ENCODE results near the gene LMO7. TPM values are rescaled to one million over a fixed set of nuclear protein-coding genes. Genes with fewer than 3 reads are reported as not detected.

Gene LMO7
- total RNA-seq, 1 experiment from 2014 or later: 20.4 TPM

DNA sequence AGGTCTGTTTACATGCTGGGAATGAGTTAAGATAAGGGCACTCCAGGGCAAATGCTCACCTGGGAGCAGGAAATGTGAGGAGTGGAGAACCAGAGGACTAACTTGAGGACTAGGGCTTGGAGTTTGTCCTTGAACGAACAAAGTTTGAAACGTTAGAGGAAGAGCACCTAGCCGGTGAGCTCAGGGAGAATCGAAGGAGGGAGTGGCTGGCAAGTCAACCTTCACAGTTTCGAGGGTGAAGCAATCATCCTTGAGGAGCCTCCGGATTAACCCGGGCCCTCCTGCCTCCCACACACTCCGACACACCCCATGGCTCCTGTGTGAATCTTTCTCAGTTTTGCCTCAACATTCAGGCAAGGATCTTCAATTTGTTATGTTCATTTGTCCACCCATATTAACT, 58.6 kb downstream of the LMO7 start:
- Histone ChIP-seq H3K18ac (ENCODE audit: insufficient read length, low read depth, low read length) (no peak overlapping the region), H3K56ac (ENCODE audit: insufficient read length, low read depth, low read length) (peak overlapping the region; percentile 65), H2AFZ (ENCODE audit: low read length) (no peak overlapping the region), H2BK120ac (ENCODE audit: low read depth, low read length, poor library complexity, severe bottlenecking) (no peak overlapping the region), H3K79me2 (ENCODE audit: insufficient read depth, low read length) (no peaks in the 10 kb centered on the region), H4K20me1 (ENCODE audit: control insufficient read depth, insufficient read depth, insufficient read length) (no peaks in the 10 kb centered on the region), H4K8ac (replicated peaks; ENCODE audit: insufficient read length, low read depth, low read length) (no peak overlapping the region), H4K91ac (ENCODE audit: insufficient read length, low read depth, low read length) (no peak overlapping the region), H3K4ac (ENCODE audit: low read depth, low read length) (no peak overlapping the region), H3K23ac (ENCODE audit: insufficient read length, low read depth, low read length) (no peak overlapping the region), H4K5ac (ENCODE audit: insufficient read length, low read depth, low read length) (no peak overlapping the region), H2BK5ac (ENCODE audit: insufficient read length, low read length) (peak overlapping the region; percentile 46), H3K79me1 (ENCODE audit: insufficient read depth, low read depth, low read length, poor library complexity, severe bottlenecking) (no peaks in the 10 kb centered on the region), H2AK5ac (ENCODE audit: insufficient read length, low read length) (no peak overlapping the region), H2BK20ac (ENCODE audit: low read depth, low read length, poor library complexity, severe bottlenecking) (no peak overlapping the region), H3K4me2 (ENCODE audit: insufficient read depth, insufficient read length, low read length) (no peak overlapping the region), H3K23me2 (ENCODE audit: insufficient read length, low read depth, low read length, poor library complexity, severe bottlenecking) (no peaks in the 10 kb centered on the region), H3K27ac (ENCODE audit: insufficient read length, low read depth, low read length) (no peak overlapping the region), H3K9me3 (ENCODE audit: control insufficient read depth, low read depth, low read length) (peaks cover 8% of the 10 kb centered on the region), H3K4me1 (ENCODE audit: insufficient read depth, low read length) (no peaks in the 10 kb centered on the region), H3K27me3 (ENCODE audit: insufficient read depth, low read length) (no peaks in the 10 kb centered on the region), H3T11ph (ENCODE audit: low read length) (no peak overlapping the region), H2BK15ac (ENCODE audit: low read depth, low read length) (no peak overlapping the region), H3K9ac (ENCODE audit: extremely low read depth, insufficient read length, low read length) (no peak overlapping the region), H2BK12ac (ENCODE audit: insufficient read length, low read depth, low read length) (no peak overlapping the region), H3K14ac (ENCODE audit: insufficient read depth, low read length) (no peak overlapping the region)
- no peaks in the 10 kb centered on the region; the same call in 1 of the 2 replicates for H3K27me3 Mint-ChIP-seq (ENCODE audit: low read depth)
- peaks cover 9 to 21% of the 10 kb centered on the region in 2 experiments for H3K4me1 Mint-ChIP-seq
- no CpG with 5 or more reads among the region's 8 CpGs for WGBS (ENCODE audit: extremely low coverage, insufficient read length, low lambda C conversion rate)
- peaks cover 16 to 24% (median 21%) of the 10 kb centered on the region in 3 experiments for H3K36me3 Mint-ChIP-seq (ENCODE audit: insufficient read depth in 1 of 3, low read depth in 3 of 3)
- H3K4me3 Mint-ChIP-seq: no peak overlapping the region
- TF ChIP-seq, protein P1, sequence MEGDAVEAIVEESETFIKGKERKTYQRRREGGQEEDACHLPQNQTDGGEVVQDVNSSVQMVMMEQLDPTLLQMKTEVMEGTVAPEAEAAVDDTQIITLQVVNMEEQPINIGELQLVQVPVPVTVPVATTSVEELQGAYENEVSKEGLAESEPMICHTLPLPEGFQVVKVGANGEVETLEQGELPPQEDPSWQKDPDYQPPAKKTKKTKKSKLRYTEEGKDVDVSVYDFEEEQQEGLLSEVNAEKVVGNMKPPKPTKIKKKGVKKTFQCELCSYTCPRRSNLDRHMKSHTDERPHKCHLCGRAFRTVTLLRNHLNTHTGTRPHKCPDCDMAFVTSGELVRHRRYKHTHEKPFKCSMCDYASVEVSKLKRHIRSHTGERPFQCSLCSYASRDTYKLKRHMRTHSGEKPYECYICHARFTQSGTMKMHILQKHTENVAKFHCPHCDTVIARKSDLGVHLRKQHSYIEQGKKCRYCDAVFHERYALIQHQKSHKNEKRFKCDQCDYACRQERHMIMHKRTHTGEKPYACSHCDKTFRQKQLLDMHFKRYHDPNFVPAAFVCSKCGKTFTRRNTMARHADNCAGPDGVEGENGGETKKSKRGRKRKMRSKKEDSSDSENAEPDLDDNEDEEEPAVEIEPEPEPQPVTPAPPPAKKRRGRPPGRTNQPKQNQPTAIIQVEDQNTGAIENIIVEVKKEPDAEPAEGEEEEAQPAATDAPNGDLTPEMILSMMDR (conservative IDR thresholded peaks at IDR 0.05): no peak
- peak overlapping the region in 2 of 3 experiments; percentile 5 to 13; a peak in 2 of 7 replicates for H3K27ac Mint-ChIP-seq
- no peak for DNase-seq
- H3K9me3 Mint-ChIP-seq: peaks cover 11 to 23% of the 10 kb centered on the region in 2 experiments
